HG03196 (cell line): Measurements from ENCODE around the gene ZNF488.

ENCODE experiments used
- ATAC-seq: cut with Tn5 transposase; IDR thresholded peaks from one replicate; pipeline ENCODE4 v1.9.1; 2021; ENCODE audit not compliant: unreplicated experiment

Gene ZNF488

GRCh38 chr10:47332371-47332770 lies 51.7 kb downstream of the ZNF488 start:
- ATAC-seq, result no peak

GRCh38 chr10:47331954-47332353 lies 52.1 kb downstream of the ZNF488 start:
- ATAC-seq, result no peak

GRCh38 chr10:47331491-47331890 lies 52.6 kb downstream of the ZNF488 start:
- no peak for ATAC-seq

- no peak for ATAC-seq
These were observed 53.3 kb downstream of the ZNF488 start for GRCh38 chr10:47330804-47331203.

GRCh38 chr10:47330366-47330765 lies 53.7 kb downstream of the ZNF488 start:
- ATAC-seq, result no peak

- no peak for ATAC-seq
These were observed 54.2 kb downstream of the ZNF488 start for GRCh38 chr10:47329855-47330254.

- ATAC-seq, result no peak
These were observed 57.2 kb downstream of the ZNF488 start for GRCh38 chr10:47326927-47327330.

- no peak for ATAC-seq
These were observed 57.7 kb downstream of the ZNF488 start for GRCh38 chr10:47326306-47326926.

GRCh38 chr10:47325303-47326291 lies 58.5 kb downstream of the ZNF488 start:
- no peak for ATAC-seq

GRCh38 chr10:47323636-47324296 lies 60.3 kb downstream of the ZNF488 start:
- ATAC-seq, result no peak

- ATAC-seq, result no peak
These were observed 61.0 kb downstream of the ZNF488 start for GRCh38 chr10:47323087-47323486.

GRCh38 chr10:47322300-47323061 lies 61.6 kb downstream of the ZNF488 start, which contains the start of gene GDF2:
Gene GDF2, plus strand, starts transcription at chr10:47322454. Its CDS starts 215 bp downstream, at chr10:47322669.
- no peak for ATAC-seq

- no peak for ATAC-seq
These were observed 62.4 kb downstream of the ZNF488 start for GRCh38 chr10:47321521-47322195.

GRCh38 chr10:47320812-47321211 lies 63.3 kb downstream of the ZNF488 start:
- no peak for ATAC-seq

- no peak for ATAC-seq
These were observed 64.3 kb downstream of the ZNF488 start for GRCh38 chr10:47319784-47320183.

- no peak for ATAC-seq
These were observed 65.4 kb downstream of the ZNF488 start for GRCh38 chr10:47318706-47319105.

- ATAC-seq, result no peak
These were observed 66.8 kb downstream of the ZNF488 start for GRCh38 chr10:47317251-47317650.

- no peak for ATAC-seq
These were observed 68.0 kb downstream of the ZNF488 start for GRCh38 chr10:47316131-47316530.
